Common myeloid progenitor, CD34-positive (primary cell): ENCODE results near the gene EXT2.

Experiments
- CTCF ChIA-PET: fragments of 350-600 bp; sonication (Branson Sonifier 250); formaldehyde crosslinking; loops from one replicate; lab custom pipeline; 2021; ENCODE audit warnings: antibody characterized with exemption; lab: Charles Lee
- POLR2A ChIA-PET: fragments of 350-600 bp; sonication (Branson Sonifier 250); formaldehyde crosslinking; loops from one replicate; lab custom pipeline; 2021; ENCODE audit warnings: antibody characterized with exemption; lab: Charles Lee
- DNase-seq, 3 donors: peaks; one replicate each; pipeline versions ENCODE4 v3.0.0 to v3.0.0-alpha.2; 2013
- H3K27ac ChIP-seq, 2 experiments: 1 replicate in 1 of 2; 2 replicates in 1 of 2; pipeline ENCODE4 v1.7.0; 2013; ENCODE audit warnings: inconsistent platforms in 2 of 2, low read length in 2 of 2, mild to moderate bottlenecking in 2 of 2, low read depth in 1 of 2, moderate library complexity in 1 of 2; ENCODE audit not compliant: severe bottlenecking in 2 of 2, insufficient read depth in 1 of 2, poor library complexity in 1 of 2
- H3K27me3 ChIP-seq, 5 experiments: replicated peaks in 2 of 5; 1 replicate in 3 of 5; 2 replicates in 2 of 5; pipeline versions ENCODE4 v1.6.1 to v1.7.0; 2013; ENCODE audit warnings: low read length in 4 of 5, mild to moderate bottlenecking in 2 of 5, moderate library complexity in 2 of 5, inconsistent platforms in 1 of 5; ENCODE audit not compliant: insufficient read depth in 5 of 5, control insufficient read depth in 4 of 5
- H3K36me3 ChIP-seq, 4 experiments: 1 replicate in 2 of 4; 2 replicates in 2 of 4; pipeline versions ENCODE4 v1.6.1 to v1.7.0; 2013; ENCODE audit warnings: low read length in 3 of 4, control low read depth in 1 of 4, mild to moderate bottlenecking in 1 of 4; ENCODE audit not compliant: control insufficient read depth in 4 of 4, insufficient read depth in 4 of 4
- H3K4me1 ChIP-seq, 4 experiments: 1 replicate in 3 of 4; 2 replicates in 1 of 4; pipeline versions ENCODE4 v1.6.1 to v1.7.1; 2013; ENCODE audit warnings: low read length in 3 of 4, mild to moderate bottlenecking in 3 of 4, control low read depth in 1 of 4, inconsistent platforms in 1 of 4, moderate library complexity in 1 of 4; ENCODE audit not compliant: control insufficient read depth in 4 of 4, insufficient read depth in 4 of 4; ENCODE audit errors: control extremely low read depth in 1 of 4
- H3K4me3 ChIP-seq, 7 experiments: 1 replicate in 4 of 7; 2 replicates in 3 of 7; pipeline versions ENCODE4 v1.5.1 to v1.7.0; 2013; ENCODE audit warnings: mild to moderate bottlenecking in 7 of 7, low read length in 6 of 7, moderate library complexity in 6 of 7, inconsistent platforms in 2 of 7, low read depth in 2 of 7, control low read depth in 1 of 7; ENCODE audit not compliant: insufficient read depth in 4 of 7, control insufficient read depth in 1 of 7; ENCODE audit errors: extremely low read depth in 1 of 7
- H3K9me3 ChIP-seq, 5 experiments: 1 replicate in 4 of 5; 2 replicates in 1 of 5; pipeline versions ENCODE4 v1.6.1 to v1.7.1; 2013; ENCODE audit warnings: low read length in 4 of 5, mild to moderate bottlenecking in 2 of 5, inconsistent platforms in 1 of 5, low read depth in 1 of 5, moderate library complexity in 1 of 5; ENCODE audit not compliant: control insufficient read depth in 4 of 5, insufficient read depth in 2 of 5; ENCODE audit errors: control extremely low read depth in 1 of 5
- WGBS: methylation state at CpG from one replicate; pipeline ENCODE4 v1.1.5; 2013; ENCODE audit not compliant: insufficient coverage; 5-methylcytosine and 5-hydroxymethylcytosine counted together

Gene EXT2

GRCh38 chr11:44058275-44058674, 37.2 kb upstream of the EXT2 start:
- H3K36me3 ChIP-seq, result no peaks in the 10 kb centered on the region
- ChIA-PET POLR2A (no interaction called here), CTCF (interaction anchor here (1.3 to 2.0 kb wide), 2 partner anchors 19 to 169 kb away, joined by 4 to 7 read pairs; no protein-coding TSS in a partner anchor)
- 93% methylated on average over 3 of the region's 6 CpGs for WGBS
- no peak overlapping the region for H3K27ac ChIP-seq
- no peak for DNase-seq
- no peak overlapping the region for H3K4me3 ChIP-seq
- H3K27me3 ChIP-seq, result no peaks in the 10 kb centered on the region
- H3K4me1 ChIP-seq, result no peaks in the 10 kb centered on the region
- no peaks in the 10 kb centered on the region for H3K9me3 ChIP-seq

- Histone ChIP-seq H3K27ac (peak overlapping the region in 1 of 2 experiments; percentile 95), H3K4me3 (peak overlapping the region in 2 of 7 experiments; percentile 72 to 91), H3K27me3 (no peaks in the 10 kb centered on the region), H3K4me1 (peaks cover 9 to 19% (median 14%) of the 10 kb centered on the region in 4 experiments), H3K9me3 (no peaks in the 10 kb centered on the region), H3K36me3 (peaks cover 0 to 7% (median 3%) of the 10 kb centered on the region in 4 experiments)
- DNase-seq, result no peak
- CTCF ChIA-PET, result interaction anchor here (0.6 to 1.4 kb wide), 3 partner anchors 9 to 28 kb away, joined by 3 read pairs; no protein-coding TSS in a partner anchor
- POLR2A ChIA-PET, result interaction anchor here (0.6 kb wide), 1 partner anchor 200 kb away, joined by 3 read pairs; no protein-coding TSS in a partner anchor
- 75% methylated on average over 3 of the region's 4 CpGs for WGBS
These were observed 30.3 kb upstream of the EXT2 start for GRCh38 chr11:44065161-44065661.

GRCh38 chr11:44065841-44066731, 29.4 kb upstream of the EXT2 start, which contains the start of gene ACCS:
Gene ACCS, plus strand, starts transcription at chr11:44066270. Its CDS starts 1,358 bp downstream, at chr11:44067628.
- Histone ChIP-seq H3K27ac (peak within 1 kb of the TSS; percentile 61 to 95), H3K27me3 (no peaks in the 10 kb centered on the region), H3K4me3 (peak within 1 kb of the TSS; percentile 45 to 91 (median 78)), H3K9me3 (no peaks in the 10 kb centered on the region), H3K4me1 (peaks cover 9 to 19% (median 14%) of the 10 kb centered on the region in 4 experiments), H3K36me3 (peaks cover 2 to 15% (median 9%) of the 10 kb centered on the region in 4 experiments)
- peak; percentile 98 to 99 (median 98) for DNase-seq
- CTCF ChIA-PET, result interaction anchor here (1.0 to 6.1 kb wide), 6 partner anchors 9 to 27 kb away, joined by 3 to 34 read pairs (median 4); partner anchors contain the start of gene EXT2
- WGBS, result under 1% methylated on average over 66 of the region's 70 CpGs
- POLR2A ChIA-PET, result interaction anchor here (0.6 kb wide), 1 partner anchor 201 kb away, joined by 3 read pairs; no protein-coding TSS in a partner anchor

GRCh38 chr11:44066732-44067141, 28.7 kb upstream of the EXT2 start:
- H3K27ac ChIP-seq, result peak overlapping the region; percentile 61 to 95
- H3K36me3 ChIP-seq, result peaks cover 2 to 21% (median 12%) of the 10 kb centered on the region in 4 experiments
- DNase-seq, result peak; percentile 25 to 66 (median 54)
- POLR2A ChIA-PET, result no interaction called here
- peaks cover 9 to 19% (median 14%) of the 10 kb centered on the region in 4 experiments for H3K4me1 ChIP-seq
- 35% methylated on average over 9 of the region's 10 CpGs for WGBS
- CTCF ChIA-PET, result interaction anchor here (1.0 to 6.1 kb wide), 6 partner anchors 9 to 27 kb away, joined by 3 to 34 read pairs (median 4); partner anchors contain the start of gene EXT2
- H3K9me3 ChIP-seq, result no peaks in the 10 kb centered on the region
- no peaks in the 10 kb centered on the region for H3K27me3 ChIP-seq
- peak overlapping the region; percentile 45 to 91 (median 78) for H3K4me3 ChIP-seq

- Histone ChIP-seq H3K27ac (peak overlapping the region in 1 of 2 experiments; percentile 95), H3K4me3 (peak overlapping the region in 5 of 7 experiments; percentile 64 to 91 (median 78)), H3K9me3 (no peaks in the 10 kb centered on the region), H3K36me3 (peaks cover 2 to 23% (median 12%) of the 10 kb centered on the region in 4 experiments), H3K27me3 (no peaks in the 10 kb centered on the region), H3K4me1 (peaks cover 9 to 19% (median 14%) of the 10 kb centered on the region in 4 experiments)
- CTCF ChIA-PET, result interaction anchor here (1.0 to 6.1 kb wide), 3 partner anchors 11 to 26 kb away, joined by 3 to 34 read pairs (median 4); partner anchors contain the start of gene EXT2
- peak; percentile 31 to 89 (median 78) for DNase-seq
- 48% methylated on average over 5 of the region's 5 CpGs for WGBS
- POLR2A ChIA-PET, result no interaction called here
These were observed 28.2 kb upstream of the EXT2 start for GRCh38 chr11:44067266-44067665.

- 100% methylated on average over 1 of the region's 2 CpGs for WGBS
- Histone ChIP-seq H3K4me1 (peaks cover 9 to 19% (median 14%) of the 10 kb centered on the region in 4 experiments), H3K27me3 (no peaks in the 10 kb centered on the region), H3K4me3 (peak overlapping the region in 1 of 7 experiments; percentile 1), H3K36me3 (peaks cover 5 to 27% (median 13%) of the 10 kb centered on the region in 4 experiments), H3K27ac (no peak overlapping the region), H3K9me3 (no peaks in the 10 kb centered on the region)
- POLR2A ChIA-PET, result no interaction called here
- no peak for DNase-seq
- CTCF ChIA-PET, result interaction anchor here (1.0 to 6.1 kb wide), 3 partner anchors 17 to 178 kb away, joined by 3 to 34 read pairs (median 4); partner anchors contain the start of gene EXT2
These were observed 27.3 kb upstream of the EXT2 start for GRCh38 chr11:44068180-44068579.
